CD4-positive, alpha-beta T cell (primary cell): ENCODE results near the gene TMEM121. TPM values are rescaled to one million over a fixed set of nuclear protein-coding genes. Genes with fewer than 3 reads are reported as not detected.
"Not testable (repeated sequence)": the region's sequence is repeated elsewhere in the genome, so short reads cannot be mapped to it uniquely, and the experiment has no call there.

Source experiments
- ATAC-seq: fragments of 200-7000 bp; cut with Tn5 transposase; one replicate; pipeline ENCODE4 v1.10.0; 2022; ENCODE audit warnings: mild to moderate bottlenecking; ENCODE audit not compliant: poor library complexity
- CTCF ChIA-PET: fragments of 350-600 bp; sonication (Branson Sonifier 250); formaldehyde crosslinking; loops from one replicate; lab custom pipeline; 2021; ENCODE audit warnings: antibody characterized with exemption, inconsistent platforms; lab: Charles Lee
- POLR2A ChIA-PET: fragments of 350-600 bp; sonication (Branson Sonifier 250); formaldehyde crosslinking; loops from one replicate; lab custom pipeline; 2021; ENCODE audit warnings: antibody characterized with exemption, inconsistent platforms; lab: Charles Lee
- DNase-seq, 14 experiments: peaks; one replicate each; pipeline ENCODE4 v3.0.0-alpha.2; 2013 to 2020; ENCODE audit warnings: mixed read lengths in 2 of 14
- H3K27ac ChIP-seq, 2 donors: one replicate each; pipeline versions ENCODE4 v1.5.1 to v1.7.0; 2013; ENCODE audit warnings: low read length in 2 of 2, low read depth in 1 of 2, mild to moderate bottlenecking in 1 of 2
- H3K27me3 ChIP-seq, 2 experiments: 1 replicate in 1 of 2; 2 replicates in 1 of 2; pipeline versions ENCODE4 v1.6.1 to v1.7.0; 2013; ENCODE audit warnings: low read length in 2 of 2, control low read depth in 1 of 2, mild to moderate bottlenecking in 1 of 2, moderate library complexity in 1 of 2; ENCODE audit not compliant: insufficient read depth in 2 of 2, control insufficient read depth in 1 of 2
- H3K36me3 ChIP-seq: one replicate; pipeline ENCODE4 v1.6.1; 2013; ENCODE audit warnings: low read length, control low read depth; ENCODE audit not compliant: insufficient read depth
- H3K4me1 ChIP-seq: one replicate; pipeline ENCODE4 v1.6.1; 2013; ENCODE audit warnings: low read length, control low read depth; ENCODE audit not compliant: insufficient read depth
- H3K4me3 ChIP-seq: one replicate; pipeline ENCODE4 v1.5.1; 2013; ENCODE audit warnings: mild to moderate bottlenecking, low read length, moderate library complexity
- H3K9me3 ChIP-seq, 2 experiments: 1 replicate in 1 of 2; 2 replicates in 1 of 2; pipeline versions ENCODE4 v1.6.1 to v1.7.0; 2013; ENCODE audit warnings: low read length in 2 of 2, mild to moderate bottlenecking in 2 of 2, control low read depth in 1 of 2, moderate library complexity in 1 of 2; ENCODE audit not compliant: control insufficient read depth in 1 of 2, insufficient read depth in 1 of 2
- H3K27ac Mint-ChIP-seq: one replicate; pipeline ENCODE4 v1.8.0; 2020; ENCODE audit warnings: mixed read lengths
- H3K27me3 Mint-ChIP-seq: one replicate; pipeline ENCODE4 v1.8.0; 2021; ENCODE audit warnings: mixed read lengths
- H3K36me3 Mint-ChIP-seq: one replicate; pipeline ENCODE4 v1.8.0; 2021; ENCODE audit warnings: low read depth, mixed read lengths
- H3K4me1 Mint-ChIP-seq: one replicate; pipeline ENCODE4 v1.8.0; 2021; ENCODE audit warnings: low read depth, mixed read lengths
- H3K4me3 Mint-ChIP-seq: one replicate; pipeline ENCODE4 v1.8.0; 2020; ENCODE audit warnings: mild to moderate bottlenecking, mixed read lengths
- H3K9me3 Mint-ChIP-seq: one replicate; pipeline ENCODE4 v1.8.0; 2020; ENCODE audit warnings: mixed read lengths
- intact Hi-C, 2 experiments: fragments of 100-400 bp; cut with DNase I in 1 of 2; cut with micrococcal nuclease in 1 of 2; formaldehyde crosslinking; loops; one replicate each; pipeline versions ENCODE4 v1.15.1 to v1.9.0; 2023 to 2025; cut with DNase I, micrococcal nuclease
- total RNA-seq, 174 experiments: library from RNA in 2 of 174; stranded (reverse) in 2 of 174; gene quantifications; one replicate each; pipeline ENCODE4 v1.2.3 and lab custom pipeline; 2021 to 2026
- TF ChIP-seq, protein P1 (sequence below): fragments of 200-600 bp; IDR thresholded peaks from one replicate; pipeline ENCODE4 v1.8.0; 2022; ENCODE audit warnings: antibody characterized with exemption, mild to moderate bottlenecking

The TMEM121 gene
- total RNA-seq, 2 experiments from 2014 or later: 1.6 to 1.7 TPM

DNA sequence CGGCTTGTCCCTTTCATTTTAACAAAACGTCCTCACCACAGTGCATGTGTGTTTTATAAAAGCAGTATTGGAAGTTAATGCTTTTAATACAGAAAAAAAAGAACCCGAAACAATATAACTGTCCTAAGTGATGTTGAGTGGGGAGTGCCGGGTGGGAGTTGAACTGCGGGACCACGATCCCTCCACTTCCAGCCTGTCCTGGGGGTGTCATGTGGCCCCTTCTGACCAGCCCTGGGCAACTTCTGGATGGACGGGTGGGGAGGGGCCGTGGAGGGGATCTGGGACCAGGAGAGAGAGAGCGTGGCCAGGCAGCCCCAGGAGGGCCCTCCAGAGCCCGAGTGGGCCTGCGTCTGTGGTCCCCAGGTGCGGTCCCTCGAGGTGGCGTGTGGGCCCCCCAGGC lies 35.0 kb downstream of the TMEM121 start:
- H3K9me3 Mint-ChIP-seq, H3K4me3 Mint-ChIP-seq, H3K36me3 ChIP-seq, ATAC-seq, H3K36me3 Mint-ChIP-seq, intact Hi-C loops, H3K27ac Mint-ChIP-seq, H3K4me1 ChIP-seq, DNase-seq, POLR2A ChIA-PET, H3K27ac ChIP-seq, H3K4me3 ChIP-seq, H3K27me3 ChIP-seq, H3K4me1 Mint-ChIP-seq, H3K9me3 ChIP-seq, CTCF ChIA-PET, H3K27me3 Mint-ChIP-seq: not testable (repeated sequence)

DNA sequence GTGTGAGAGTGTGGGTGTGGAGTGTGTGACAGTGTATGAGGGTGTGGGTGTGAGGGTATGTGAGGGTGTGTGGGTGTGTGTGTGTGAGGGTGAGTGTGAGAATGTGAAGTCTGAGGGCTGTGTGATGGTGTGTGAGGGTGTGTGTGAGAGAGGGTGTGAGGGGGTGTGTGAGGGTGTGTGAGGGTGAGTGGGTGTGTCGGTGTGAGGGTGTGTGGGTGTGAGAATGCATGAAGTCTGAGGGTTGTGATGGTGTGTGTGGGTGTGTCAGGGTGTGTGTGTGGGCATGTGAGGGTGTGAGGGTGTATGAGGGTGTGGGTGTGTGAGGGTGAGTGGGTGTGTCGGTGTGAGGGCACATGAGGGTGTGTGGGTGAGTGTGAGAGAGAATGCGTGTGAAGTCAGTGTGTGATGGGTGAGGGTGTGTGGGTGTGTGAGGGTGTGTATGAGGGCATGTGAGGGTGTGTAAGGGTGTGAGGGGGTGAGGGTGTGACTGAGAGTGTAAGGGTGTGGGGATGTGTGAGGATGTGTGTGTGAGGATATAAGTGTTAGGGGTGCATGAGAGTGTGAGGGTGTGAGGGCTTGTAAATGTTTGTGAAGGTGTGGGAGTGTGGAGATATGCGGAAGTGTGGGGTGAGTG lies 36.4 kb downstream of the TMEM121 start:
- H3K27me3 ChIP-seq: no peaks in the 10 kb centered on the region
- Mint-ChIP-seq H3K4me1 (no peaks in the 10 kb centered on the region), H3K27me3 (no peaks in the 10 kb centered on the region), H3K9me3 (no peaks in the 10 kb centered on the region), H3K36me3 (no peaks in the 10 kb centered on the region), H3K27ac (no peak overlapping the region), H3K4me3 (no peak overlapping the region)
- no peak overlapping the region for H3K27ac ChIP-seq
- intact Hi-C loops: no loop called here
- H3K9me3 ChIP-seq: no peaks in the 10 kb centered on the region
- H3K4me1 ChIP-seq: no peaks in the 10 kb centered on the region
- DNase-seq (no peak), ATAC-seq (no peak)
- H3K4me3 ChIP-seq: no peak overlapping the region
- no peaks in the 10 kb centered on the region for H3K36me3 ChIP-seq
- POLR2A ChIA-PET: no interaction called here
- TF ChIP-seq, protein P1, sequence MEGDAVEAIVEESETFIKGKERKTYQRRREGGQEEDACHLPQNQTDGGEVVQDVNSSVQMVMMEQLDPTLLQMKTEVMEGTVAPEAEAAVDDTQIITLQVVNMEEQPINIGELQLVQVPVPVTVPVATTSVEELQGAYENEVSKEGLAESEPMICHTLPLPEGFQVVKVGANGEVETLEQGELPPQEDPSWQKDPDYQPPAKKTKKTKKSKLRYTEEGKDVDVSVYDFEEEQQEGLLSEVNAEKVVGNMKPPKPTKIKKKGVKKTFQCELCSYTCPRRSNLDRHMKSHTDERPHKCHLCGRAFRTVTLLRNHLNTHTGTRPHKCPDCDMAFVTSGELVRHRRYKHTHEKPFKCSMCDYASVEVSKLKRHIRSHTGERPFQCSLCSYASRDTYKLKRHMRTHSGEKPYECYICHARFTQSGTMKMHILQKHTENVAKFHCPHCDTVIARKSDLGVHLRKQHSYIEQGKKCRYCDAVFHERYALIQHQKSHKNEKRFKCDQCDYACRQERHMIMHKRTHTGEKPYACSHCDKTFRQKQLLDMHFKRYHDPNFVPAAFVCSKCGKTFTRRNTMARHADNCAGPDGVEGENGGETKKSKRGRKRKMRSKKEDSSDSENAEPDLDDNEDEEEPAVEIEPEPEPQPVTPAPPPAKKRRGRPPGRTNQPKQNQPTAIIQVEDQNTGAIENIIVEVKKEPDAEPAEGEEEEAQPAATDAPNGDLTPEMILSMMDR: no peak
- CTCF ChIA-PET: no interaction called here

DNA sequence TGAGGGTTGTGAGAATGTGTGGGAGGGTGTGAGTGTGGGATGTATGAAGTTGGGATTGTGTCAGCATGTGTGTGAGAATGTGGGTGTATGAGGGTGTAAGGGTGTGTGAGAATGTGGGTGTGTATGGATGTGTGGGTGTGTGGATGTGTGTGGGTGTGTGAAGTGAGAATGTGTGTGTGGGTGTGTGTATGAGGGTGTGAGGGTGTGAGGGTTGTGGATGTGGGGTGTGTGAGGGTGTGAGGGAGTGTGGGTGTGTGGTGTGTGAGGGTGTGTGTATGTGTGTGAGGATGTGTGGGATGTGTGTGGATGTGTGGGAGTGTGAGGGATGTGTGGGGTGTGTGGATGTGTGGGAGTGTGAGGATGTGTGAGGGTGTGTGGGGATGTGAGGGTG lies 37.0 kb downstream of the TMEM121 start:
- intact Hi-C loops: no loop called here
- DNase-seq (no peak), ATAC-seq (no peak)
- TF ChIP-seq, protein P1: no peak
- Mint-ChIP-seq H3K27ac (no peak overlapping the region), H3K4me3 (no peak overlapping the region), H3K36me3 (no peaks in the 10 kb centered on the region), H3K27me3 (no peaks in the 10 kb centered on the region), H3K9me3 (no peaks in the 10 kb centered on the region), H3K4me1 (no peaks in the 10 kb centered on the region)
- no peak overlapping the region for H3K27ac ChIP-seq
- H3K4me3 ChIP-seq: no peak overlapping the region
- H3K27me3 ChIP-seq: no peaks in the 10 kb centered on the region
- no peaks in the 10 kb centered on the region for H3K36me3 ChIP-seq
- ChIA-PET CTCF (no interaction called here), POLR2A (no interaction called here)
- no peaks in the 10 kb centered on the region for H3K4me1 ChIP-seq
- no peaks in the 10 kb centered on the region for H3K9me3 ChIP-seq

DNA sequence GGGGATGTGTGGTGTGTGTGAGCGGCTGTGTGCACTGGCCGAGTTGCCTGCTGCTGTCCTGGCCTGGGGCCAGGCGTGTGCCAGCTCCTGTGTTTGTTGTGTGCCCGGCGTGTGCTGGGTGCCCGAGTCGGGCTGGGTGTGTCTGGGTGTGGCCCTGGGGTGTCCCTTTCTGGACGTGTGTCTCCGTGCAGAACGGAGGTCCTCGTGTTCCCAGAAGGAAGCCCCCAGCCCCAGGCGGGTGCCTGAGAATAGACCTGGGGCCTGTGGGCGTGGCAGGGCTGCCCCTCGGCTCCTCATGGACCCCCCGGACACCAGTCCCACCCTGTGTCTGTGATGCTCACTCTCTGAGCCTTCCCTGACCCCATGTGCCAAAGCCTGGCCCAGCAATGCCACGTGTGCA lies 38.2 kb downstream of the TMEM121 start:
- not testable (repeated sequence) for ATAC-seq

DNA sequence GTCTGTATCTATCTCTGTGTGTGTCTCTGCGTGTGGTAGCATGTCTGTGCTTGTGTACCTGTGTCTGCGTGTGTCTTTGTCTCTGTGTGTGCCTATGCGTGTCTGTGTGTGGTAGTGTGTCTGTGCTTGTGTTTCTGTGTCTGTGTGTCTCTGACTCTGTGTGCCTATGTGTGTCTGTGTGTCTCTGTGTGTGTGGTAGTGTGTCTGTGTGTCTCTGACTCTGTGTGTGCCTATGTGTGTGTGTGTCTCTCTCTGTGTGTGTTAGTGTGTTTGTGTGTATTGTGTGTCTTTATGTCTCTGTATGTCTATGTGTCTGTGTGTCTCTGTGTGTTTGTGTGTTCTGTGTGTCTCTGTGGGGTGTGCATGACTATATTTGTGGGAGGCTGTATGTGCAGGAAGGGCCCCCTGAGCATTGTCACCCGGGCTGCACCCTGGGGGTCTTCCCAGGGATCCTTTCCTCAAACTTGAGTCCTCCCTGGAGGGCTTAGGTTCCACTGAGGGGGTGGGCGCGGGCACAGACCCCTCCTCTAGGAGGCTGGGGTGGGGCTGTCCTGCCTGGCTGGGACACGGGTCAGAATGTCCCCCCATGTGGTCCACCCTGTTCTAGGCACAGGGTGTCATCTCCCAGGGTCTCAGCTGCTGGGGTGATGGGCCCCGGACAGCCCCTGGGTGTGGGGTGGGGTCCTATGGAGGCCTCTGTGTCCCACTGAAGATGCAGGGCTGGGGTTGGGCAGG lies 39.0 kb downstream of the TMEM121 start:
- H3K4me3 ChIP-seq, H3K9me3 Mint-ChIP-seq, POLR2A ChIA-PET, H3K27me3 Mint-ChIP-seq, H3K9me3 ChIP-seq, H3K36me3 Mint-ChIP-seq, H3K4me3 Mint-ChIP-seq, DNase-seq, ATAC-seq, H3K27ac ChIP-seq, H3K4me1 Mint-ChIP-seq, intact Hi-C loops, H3K27ac Mint-ChIP-seq, H3K4me1 ChIP-seq, H3K27me3 ChIP-seq, CTCF ChIA-PET, H3K36me3 ChIP-seq: not testable (repeated sequence)

More for the DNA sequence above, 38.2 kb downstream of the TMEM121 start:
- POLR2A ChIA-PET, H3K27ac ChIP-seq, CTCF ChIA-PET, H3K4me3 Mint-ChIP-seq, H3K4me1 ChIP-seq, H3K9me3 ChIP-seq, H3K27ac Mint-ChIP-seq, H3K36me3 Mint-ChIP-seq, H3K27me3 Mint-ChIP-seq, H3K4me1 Mint-ChIP-seq, H3K4me3 ChIP-seq, H3K27me3 ChIP-seq, DNase-seq, H3K36me3 ChIP-seq, H3K9me3 Mint-ChIP-seq, intact Hi-C loops: not testable (repeated sequence)
